Loucy (cell line): ENCODE results near the gene DNAJC30.

ENCODE experiments used
- EZH2phosphoT487 ChIP-seq: fragments of 200-600 bp; IDR thresholded peaks from 2 replicates; pipeline ENCODE4 v1.6.1; 2018; ENCODE audit warnings: antibody characterized with exemption, mild to moderate bottlenecking, moderate library complexity, borderline replicate concordance
- TF ChIP-seq, protein P1 (sequence below): fragments of 200-600 bp; sonication (generic); conservative IDR thresholded peaks from 2 replicates; pipeline ENCODE4 v1.5.1; 2014; ENCODE audit warnings: mild to moderate bottlenecking, antibody characterized with exemption, low read length

- TF ChIP-seq, protein P1, sequence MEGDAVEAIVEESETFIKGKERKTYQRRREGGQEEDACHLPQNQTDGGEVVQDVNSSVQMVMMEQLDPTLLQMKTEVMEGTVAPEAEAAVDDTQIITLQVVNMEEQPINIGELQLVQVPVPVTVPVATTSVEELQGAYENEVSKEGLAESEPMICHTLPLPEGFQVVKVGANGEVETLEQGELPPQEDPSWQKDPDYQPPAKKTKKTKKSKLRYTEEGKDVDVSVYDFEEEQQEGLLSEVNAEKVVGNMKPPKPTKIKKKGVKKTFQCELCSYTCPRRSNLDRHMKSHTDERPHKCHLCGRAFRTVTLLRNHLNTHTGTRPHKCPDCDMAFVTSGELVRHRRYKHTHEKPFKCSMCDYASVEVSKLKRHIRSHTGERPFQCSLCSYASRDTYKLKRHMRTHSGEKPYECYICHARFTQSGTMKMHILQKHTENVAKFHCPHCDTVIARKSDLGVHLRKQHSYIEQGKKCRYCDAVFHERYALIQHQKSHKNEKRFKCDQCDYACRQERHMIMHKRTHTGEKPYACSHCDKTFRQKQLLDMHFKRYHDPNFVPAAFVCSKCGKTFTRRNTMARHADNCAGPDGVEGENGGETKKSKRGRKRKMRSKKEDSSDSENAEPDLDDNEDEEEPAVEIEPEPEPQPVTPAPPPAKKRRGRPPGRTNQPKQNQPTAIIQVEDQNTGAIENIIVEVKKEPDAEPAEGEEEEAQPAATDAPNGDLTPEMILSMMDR = no peak
- TF ChIP-seq EZH2phosphoT487 = no peak
These were observed 4.4 kb downstream of the DNAJC30 start for GRCh38 chr7:73678862-73679261.
